ENCODE data around the gene SLC35E3.

Gene SLC35E3

DNA sequence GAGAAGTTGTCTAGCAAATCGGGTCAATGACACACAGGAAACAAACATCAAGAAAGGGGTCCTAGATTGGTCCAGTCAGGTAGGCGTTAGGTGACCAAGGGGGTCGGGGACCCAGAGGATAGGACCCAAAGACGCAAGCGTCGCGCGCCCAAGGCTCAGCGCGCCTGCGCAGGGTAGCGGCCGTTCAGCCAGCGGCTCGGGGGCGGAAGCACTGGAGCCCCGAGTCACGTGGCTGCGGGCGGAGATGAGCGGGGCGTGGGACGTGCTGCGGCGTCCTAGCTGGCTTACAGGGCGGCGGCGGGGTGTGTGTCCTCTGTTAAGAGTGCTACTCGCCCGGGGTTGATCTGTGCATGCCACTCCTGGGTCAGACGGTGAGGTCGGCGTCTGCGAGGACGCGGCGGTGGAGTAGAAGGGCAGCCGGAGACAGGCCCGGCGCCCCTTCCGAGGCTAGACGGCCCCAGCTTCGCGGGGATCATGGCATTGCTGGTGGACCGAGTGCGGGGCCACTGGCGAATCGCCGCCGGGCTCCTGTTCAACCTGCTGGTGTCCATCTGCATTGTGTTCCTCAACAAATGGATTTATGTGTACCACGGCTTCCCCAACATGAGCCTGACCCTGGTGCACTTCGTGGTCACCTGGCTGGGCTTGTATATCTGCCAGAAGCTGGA, at the start of gene SLC35E3:
Gene SLC35E3, plus strand, starts transcription at position 273 of the 668 bp plus-strand sequence. Its CDS starts 202 bp downstream, at position 475.
- peaks cover 19% of the 10 kb centered on the region for H3K4me1 ChIP-seq (ENCODE audit: control insufficient read depth, insufficient read depth, low read length)
- peak; percentile 97 for DNase-seq (ENCODE audit: low read depth)
- peaks cover 6% of the 10 kb centered on the region for H3K36me3 ChIP-seq (ENCODE audit: control insufficient read depth, insufficient read depth, low read length, severe bottlenecking)
- peak within 1 kb of the TSS; percentile 88 for H3K9ac ChIP-seq (ENCODE audit: low read length)
- no peaks in the 10 kb centered on the region for H3K9me3 ChIP-seq (ENCODE audit: control insufficient read depth, low read length)
- H3K27me3 ChIP-seq (replicated peaks; ENCODE audit: control insufficient read depth, insufficient read depth, low read length) = no peaks in the 10 kb centered on the region
- H3K4me3 ChIP-seq (ENCODE audit: low read length) = peak within 1 kb of the TSS; percentile 88

DNA sequence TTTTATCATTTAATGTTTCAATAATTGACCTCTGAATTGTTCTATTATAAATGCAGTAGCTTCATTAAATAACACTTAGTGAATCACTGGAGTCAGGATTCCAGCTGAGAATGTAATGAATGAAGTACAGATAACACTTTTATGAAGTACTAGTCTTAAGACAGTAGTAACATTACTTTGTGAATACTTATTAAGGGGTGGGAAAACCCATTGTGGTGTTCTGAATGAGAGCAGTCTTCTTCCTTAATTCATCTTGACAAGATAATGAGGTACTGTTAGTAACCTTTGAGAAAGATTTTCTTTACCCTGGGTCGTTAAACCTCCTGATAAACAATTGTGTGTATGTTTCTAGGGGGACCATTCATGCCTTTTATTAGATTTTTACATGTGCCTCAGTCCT, 46.5 kb upstream of the SLC35E3 start:
- no peaks in the 10 kb centered on the region for H3K9me3 ChIP-seq (ENCODE audit: control insufficient read depth, low read length)
- H3K36me3 ChIP-seq (ENCODE audit: control insufficient read depth, insufficient read depth, low read length, severe bottlenecking) = peaks cover 61% of the 10 kb centered on the region
- no peak for DNase-seq (ENCODE audit: low read depth)
- H3K9ac ChIP-seq (ENCODE audit: low read length) = no peak overlapping the region
- no peak overlapping the region for H3K4me3 ChIP-seq (ENCODE audit: low read length)
- no peaks in the 10 kb centered on the region for H3K4me1 ChIP-seq (ENCODE audit: control insufficient read depth, insufficient read depth, low read length)
- H3K27me3 ChIP-seq (replicated peaks; ENCODE audit: control insufficient read depth, insufficient read depth, low read length) = no peaks in the 10 kb centered on the region

DNA sequence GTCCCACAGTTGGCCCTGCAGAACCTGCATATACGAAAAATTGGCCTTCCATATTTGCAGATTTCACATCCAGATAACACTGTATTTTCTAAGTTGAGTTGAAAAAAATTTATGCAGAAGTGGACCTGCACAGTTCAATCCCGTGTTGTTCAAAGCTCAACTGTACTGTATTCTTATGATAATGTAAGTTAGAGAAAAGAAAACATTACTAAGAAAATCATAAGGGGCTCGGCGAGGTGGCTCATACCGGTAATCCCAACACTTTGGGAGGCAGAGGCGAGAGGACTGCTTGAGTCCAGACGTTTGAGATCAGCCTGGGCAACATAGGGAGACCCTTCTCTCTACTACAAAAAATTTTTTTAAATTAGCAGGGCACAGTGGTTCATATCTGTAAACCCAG, 18.2 kb upstream of the SLC35E3 start:
- no peak overlapping the region for H3K9ac ChIP-seq (ENCODE audit: low read length)
- H3K9me3 ChIP-seq (ENCODE audit: control insufficient read depth, low read length) = no peaks in the 10 kb centered on the region
- no peak for DNase-seq (ENCODE audit: low read depth)
- peaks cover 57% of the 10 kb centered on the region for H3K36me3 ChIP-seq (ENCODE audit: control insufficient read depth, insufficient read depth, low read length, severe bottlenecking)
- H3K4me3 ChIP-seq (ENCODE audit: low read length) = no peak overlapping the region
- H3K4me1 ChIP-seq (ENCODE audit: control insufficient read depth, insufficient read depth, low read length) = no peaks in the 10 kb centered on the region
- H3K27me3 ChIP-seq (replicated peaks; ENCODE audit: control insufficient read depth, insufficient read depth, low read length) = no peaks in the 10 kb centered on the region

DNA sequence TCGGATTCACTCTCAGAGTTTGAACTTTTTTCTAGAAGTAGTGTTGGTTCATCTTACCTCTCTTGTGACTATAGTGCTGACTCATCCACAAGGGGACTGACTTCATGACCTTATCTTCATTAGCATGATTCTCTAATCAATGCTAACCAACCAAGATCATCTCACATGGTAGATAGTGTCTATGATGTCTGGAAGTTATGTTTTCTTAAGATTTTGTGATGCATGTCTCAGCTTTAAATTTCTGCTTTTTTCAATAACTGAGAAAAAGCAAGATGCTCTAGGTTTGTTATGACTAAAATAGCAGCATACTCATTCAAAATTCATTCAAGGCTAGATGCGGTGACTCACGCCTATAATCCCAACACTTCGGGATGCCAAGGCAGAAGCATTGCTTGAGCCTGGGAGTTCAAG, 12.3 kb upstream of the SLC35E3 start:
- no peaks in the 10 kb centered on the region for H3K9me3 ChIP-seq (ENCODE audit: control insufficient read depth, low read length)
- peaks cover 53% of the 10 kb centered on the region for H3K36me3 ChIP-seq (ENCODE audit: control insufficient read depth, insufficient read depth, low read length, severe bottlenecking)
- no peaks in the 10 kb centered on the region for H3K4me1 ChIP-seq (ENCODE audit: control insufficient read depth, insufficient read depth, low read length)
- no peaks in the 10 kb centered on the region for H3K27me3 ChIP-seq (replicated peaks; ENCODE audit: control insufficient read depth, insufficient read depth, low read length)
- H3K9ac ChIP-seq (ENCODE audit: low read length) = no peak overlapping the region
- H3K4me3 ChIP-seq (ENCODE audit: low read length) = no peak overlapping the region
- peak; percentile 65 for DNase-seq (ENCODE audit: low read depth)

DNA sequence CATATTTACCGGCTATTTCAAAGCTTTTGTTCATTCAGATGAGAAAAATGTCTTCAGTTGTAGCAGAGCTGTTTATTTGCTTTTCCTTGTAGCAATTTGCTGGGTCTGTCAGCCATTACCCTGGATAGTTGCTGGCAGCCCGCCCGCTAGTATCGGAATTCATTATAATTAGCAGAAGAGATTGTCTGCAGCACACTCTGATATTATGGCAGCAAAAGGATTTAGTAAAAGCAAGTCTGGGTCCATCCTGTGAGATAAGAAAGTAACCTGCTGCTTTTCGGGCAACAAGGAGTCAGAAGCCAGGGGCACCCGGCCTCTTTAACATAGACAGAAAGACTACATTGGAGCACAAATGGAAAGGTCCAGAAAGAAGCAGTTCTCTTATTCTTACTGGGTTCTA, 6.1 kb upstream of the SLC35E3 start:
- no peaks in the 10 kb centered on the region for H3K27me3 ChIP-seq (replicated peaks; ENCODE audit: control insufficient read depth, insufficient read depth, low read length)
- H3K4me3 ChIP-seq (ENCODE audit: low read length) = no peak overlapping the region
- H3K4me1 ChIP-seq (ENCODE audit: control insufficient read depth, insufficient read depth, low read length) = no peaks in the 10 kb centered on the region
- H3K9me3 ChIP-seq (ENCODE audit: control insufficient read depth, low read length) = no peaks in the 10 kb centered on the region
- DNase-seq (ENCODE audit: low read depth) = no peak
- H3K36me3 ChIP-seq (ENCODE audit: control insufficient read depth, insufficient read depth, low read length, severe bottlenecking) = peaks cover 36% of the 10 kb centered on the region
- H3K9ac ChIP-seq (ENCODE audit: low read length) = no peak overlapping the region

DNA sequence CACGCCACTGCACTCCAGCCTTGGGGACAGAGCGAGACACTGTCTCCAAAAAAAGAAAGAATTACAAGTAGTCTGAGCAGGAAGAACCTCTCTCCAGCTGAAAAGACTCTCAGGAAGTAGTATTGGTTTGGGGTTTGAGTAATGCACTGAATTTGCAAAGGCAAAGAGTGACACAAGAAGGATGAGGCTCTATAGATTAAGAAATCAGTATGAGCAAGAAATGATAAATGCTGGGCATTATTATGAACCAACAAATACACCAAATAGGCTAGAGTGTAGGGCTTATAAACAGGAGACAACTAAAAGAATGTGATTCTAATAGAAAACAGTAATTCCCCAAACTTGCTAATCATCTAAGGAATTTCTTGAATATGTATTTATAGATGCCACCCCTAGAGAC, 2.6 kb upstream of the SLC35E3 start:
- no peaks in the 10 kb centered on the region for H3K27me3 ChIP-seq (replicated peaks; ENCODE audit: control insufficient read depth, insufficient read depth, low read length)
- H3K4me1 ChIP-seq (ENCODE audit: control insufficient read depth, insufficient read depth, low read length) = peaks cover 19% of the 10 kb centered on the region
- DNase-seq (ENCODE audit: low read depth) = no peak
- H3K9me3 ChIP-seq (ENCODE audit: control insufficient read depth, low read length) = no peaks in the 10 kb centered on the region
- peaks cover 14% of the 10 kb centered on the region for H3K36me3 ChIP-seq (ENCODE audit: control insufficient read depth, insufficient read depth, low read length, severe bottlenecking)
- H3K9ac ChIP-seq (ENCODE audit: low read length) = no peak overlapping the region
- H3K4me3 ChIP-seq (ENCODE audit: low read length) = no peak overlapping the region

DNA sequence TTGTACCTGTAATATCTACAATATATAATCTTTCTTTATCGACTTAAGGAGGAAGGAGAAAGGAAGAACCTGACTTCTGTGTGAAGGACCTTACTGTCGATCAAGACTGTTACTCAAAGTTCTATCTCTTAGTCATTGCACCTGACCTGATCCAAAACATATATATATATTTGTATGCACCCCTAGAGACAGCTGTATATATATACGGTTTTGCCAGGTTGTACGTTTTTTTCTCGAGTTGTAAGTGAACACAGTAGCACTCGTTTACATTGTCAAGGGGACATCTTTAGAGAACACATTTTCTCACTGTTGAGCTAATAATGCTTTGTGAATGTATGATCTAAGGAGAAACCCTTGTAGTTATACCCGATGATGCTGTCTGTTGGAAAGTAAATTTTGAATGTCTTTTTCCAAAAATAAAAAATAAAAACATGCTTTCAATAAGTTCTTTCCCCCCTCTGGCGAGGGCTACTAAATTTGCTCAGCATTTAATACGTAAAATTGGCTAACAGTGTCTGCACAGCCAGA, 536 bp upstream of the SLC35E3 start:
- Histone ChIP-seq H3K4me3 (ENCODE audit: low read length) (peak overlapping the region; percentile 88), H3K4me1 (ENCODE audit: control insufficient read depth, insufficient read depth, low read length) (peaks cover 19% of the 10 kb centered on the region)

DNA sequence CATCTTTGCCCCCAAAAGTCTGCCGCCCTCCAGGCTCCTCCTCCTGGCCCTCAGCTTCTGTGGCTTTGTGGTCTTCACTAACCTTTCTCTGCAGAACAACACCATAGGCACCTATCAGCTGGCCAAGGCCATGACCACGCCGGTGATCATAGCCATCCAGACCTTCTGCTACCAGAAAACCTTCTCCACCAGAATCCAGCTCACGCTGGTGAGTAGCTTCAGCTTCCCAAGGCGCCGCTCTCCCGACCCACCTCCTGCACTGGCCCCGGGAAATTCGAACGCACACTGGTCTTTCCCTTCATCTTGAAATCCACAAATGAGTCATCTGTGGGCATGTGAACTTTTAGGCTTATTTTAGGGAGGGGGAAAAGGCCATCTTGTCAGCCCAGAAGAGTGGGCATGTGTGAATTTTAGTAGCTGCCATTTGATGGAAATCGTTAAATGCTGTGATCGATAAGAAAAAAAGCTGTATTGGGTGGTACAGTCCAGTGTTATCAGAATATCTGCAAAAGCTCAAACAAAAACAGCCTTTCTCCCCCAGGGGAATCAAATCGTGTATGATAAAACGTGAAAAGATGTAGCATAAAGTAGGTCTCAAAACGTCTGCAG, 700 bp downstream of the SLC35E3 start:
- Histone ChIP-seq H3K9me3 (ENCODE audit: control insufficient read depth, low read length) (no peaks in the 10 kb centered on the region), H3K9ac (ENCODE audit: low read length) (peak overlapping the region; percentile 88), H3K4me1 (ENCODE audit: control insufficient read depth, insufficient read depth, low read length) (peaks cover 19% of the 10 kb centered on the region), H3K36me3 (ENCODE audit: control insufficient read depth, insufficient read depth, low read length, severe bottlenecking) (peaks cover 4% of the 10 kb centered on the region), H3K27me3 (replicated peaks; ENCODE audit: control insufficient read depth, insufficient read depth, low read length) (no peaks in the 10 kb centered on the region), H3K4me3 (ENCODE audit: low read length) (peak overlapping the region; percentile 88)
- peak; percentile 79 for DNase-seq (ENCODE audit: low read depth)

More for the DNA sequence above, 536 bp upstream of the SLC35E3 start:
- Histone ChIP-seq H3K27me3 (replicated peaks; ENCODE audit: control insufficient read depth, insufficient read depth, low read length) (no peaks in the 10 kb centered on the region), H3K9ac (ENCODE audit: low read length) (peak overlapping the region; percentile 88), H3K36me3 (ENCODE audit: control insufficient read depth, insufficient read depth, low read length, severe bottlenecking) (peaks cover 6% of the 10 kb centered on the region), H3K9me3 (ENCODE audit: control insufficient read depth, low read length) (no peaks in the 10 kb centered on the region)
- no peak for DNase-seq (ENCODE audit: low read depth)

DNA sequence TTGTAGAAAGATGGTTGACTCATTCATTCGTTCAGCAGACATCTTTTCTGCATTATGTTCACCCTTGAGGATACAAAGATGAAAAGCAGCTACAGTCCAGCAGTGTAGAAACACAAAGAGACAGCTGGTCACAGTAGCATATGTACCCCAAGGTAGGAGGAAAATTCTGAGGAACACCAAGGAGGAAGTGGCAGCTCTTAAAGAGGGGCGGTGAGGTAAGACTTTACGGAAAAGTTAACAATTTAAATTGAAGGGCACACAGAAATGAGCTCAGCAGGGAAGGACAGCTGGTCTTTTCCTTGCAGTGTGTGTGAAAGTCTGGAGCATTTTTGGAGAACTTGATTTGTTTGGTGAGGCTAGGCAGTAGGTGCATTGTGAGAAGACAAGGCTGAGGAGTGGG, 3.5 kb downstream of the SLC35E3 start:
- Histone ChIP-seq H3K27me3 (replicated peaks; ENCODE audit: control insufficient read depth, insufficient read depth, low read length) (no peaks in the 10 kb centered on the region), H3K9ac (ENCODE audit: low read length) (no peak overlapping the region), H3K9me3 (ENCODE audit: control insufficient read depth, low read length) (no peaks in the 10 kb centered on the region), H3K4me1 (ENCODE audit: control insufficient read depth, insufficient read depth, low read length) (peaks cover 19% of the 10 kb centered on the region), H3K36me3 (ENCODE audit: control insufficient read depth, insufficient read depth, low read length, severe bottlenecking) (peaks cover 20% of the 10 kb centered on the region), H3K4me3 (ENCODE audit: low read length) (no peak overlapping the region)
- DNase-seq (ENCODE audit: low read depth) = no peak

DNA sequence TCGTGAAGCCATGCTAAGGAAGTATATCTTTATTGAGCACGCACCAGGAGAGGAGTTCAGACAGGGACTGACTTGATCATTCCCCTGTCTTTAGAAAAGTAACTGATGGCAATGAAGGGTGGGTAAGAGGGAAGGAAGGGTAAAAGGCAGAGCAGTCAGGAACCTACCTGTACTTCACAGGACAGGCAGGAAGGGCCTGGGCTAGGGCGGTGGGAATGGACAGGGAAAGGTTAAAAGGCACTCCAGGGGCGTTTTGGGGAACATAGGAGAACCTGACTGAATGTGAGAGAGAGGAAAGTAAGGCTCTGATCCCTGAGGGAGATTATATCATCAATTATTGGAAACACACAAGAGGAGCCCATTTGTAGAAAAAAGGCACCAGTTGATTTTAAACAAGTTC, 3.9 kb downstream of the SLC35E3 start:
- H3K36me3 ChIP-seq (ENCODE audit: control insufficient read depth, insufficient read depth, low read length, severe bottlenecking) = peaks cover 25% of the 10 kb centered on the region
- no peak overlapping the region for H3K9ac ChIP-seq (ENCODE audit: low read length)
- H3K9me3 ChIP-seq (ENCODE audit: control insufficient read depth, low read length) = no peaks in the 10 kb centered on the region
- no peaks in the 10 kb centered on the region for H3K27me3 ChIP-seq (replicated peaks; ENCODE audit: control insufficient read depth, insufficient read depth, low read length)
- DNase-seq (ENCODE audit: low read depth) = no peak
- H3K4me1 ChIP-seq (ENCODE audit: control insufficient read depth, insufficient read depth, low read length) = peaks cover 19% of the 10 kb centered on the region
- no peak overlapping the region for H3K4me3 ChIP-seq (ENCODE audit: low read length)

DNA sequence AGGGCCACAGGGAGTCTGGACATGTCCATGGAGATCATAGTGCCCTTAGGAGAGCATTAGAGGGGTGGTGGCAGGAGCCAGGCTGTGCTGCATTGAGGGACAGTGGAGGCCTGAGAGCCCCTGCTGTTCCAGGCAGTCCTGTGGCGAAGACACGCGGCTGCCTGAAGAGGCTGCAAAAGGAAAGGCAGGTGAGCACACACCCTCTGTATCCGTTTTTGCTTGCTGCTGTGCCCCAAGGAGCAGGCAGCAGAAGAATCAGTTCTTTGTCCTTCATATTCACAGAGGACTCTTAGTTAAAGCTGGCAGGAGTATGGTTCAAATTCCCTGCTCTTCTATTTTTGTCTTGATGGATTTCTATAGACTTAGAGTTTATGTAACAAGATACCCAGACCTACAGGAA, 4.5 kb downstream of the SLC35E3 start:
- H3K36me3 ChIP-seq (ENCODE audit: control insufficient read depth, insufficient read depth, low read length, severe bottlenecking) = peaks cover 31% of the 10 kb centered on the region
- H3K9me3 ChIP-seq (ENCODE audit: control insufficient read depth, low read length) = no peaks in the 10 kb centered on the region
- no peak overlapping the region for H3K9ac ChIP-seq (ENCODE audit: low read length)
- H3K4me3 ChIP-seq (ENCODE audit: low read length) = no peak overlapping the region
- no peak for DNase-seq (ENCODE audit: low read depth)
- no peaks in the 10 kb centered on the region for H3K27me3 ChIP-seq (replicated peaks; ENCODE audit: control insufficient read depth, insufficient read depth, low read length)
- peaks cover 17% of the 10 kb centered on the region for H3K4me1 ChIP-seq (ENCODE audit: control insufficient read depth, insufficient read depth, low read length)

Data from adipocyte (in vitro differentiated cells).